ENCODE results near the gene CDC42EP4.
"Not testable (repeated sequence)": the region's sequence is repeated elsewhere in the genome, so short reads cannot be mapped to it uniquely, and the experiment has no call there.

The CDC42EP4 gene

DNA sequence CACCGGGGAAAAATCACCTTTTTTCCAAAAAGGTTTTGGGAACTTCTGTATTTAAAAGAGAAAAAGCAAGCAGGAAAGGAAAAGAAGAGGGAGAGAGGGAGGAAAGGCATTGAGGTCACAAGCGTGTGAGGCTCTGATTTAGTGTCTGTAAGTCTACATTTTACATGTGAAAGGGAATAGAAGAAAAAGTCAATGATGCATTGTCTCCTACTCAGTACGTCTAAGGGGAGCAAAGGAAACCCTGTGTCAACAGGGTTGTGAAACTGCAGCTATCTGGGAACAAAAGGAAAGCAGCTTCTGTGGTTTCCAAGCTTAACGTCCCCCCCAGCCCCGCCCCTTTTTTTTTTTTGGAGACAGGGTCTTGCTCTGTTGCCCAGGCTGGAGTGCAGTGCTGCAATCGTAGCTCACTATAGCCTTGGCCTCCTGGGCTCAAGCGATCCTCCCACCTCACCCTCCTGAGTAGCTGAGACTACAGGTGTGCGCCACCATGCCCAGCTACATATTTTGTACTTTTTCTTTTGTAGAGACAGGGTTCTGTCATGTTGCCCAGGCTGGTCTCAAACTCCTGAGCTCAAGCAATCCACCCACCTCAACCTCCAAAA lies 1.8 kb upstream of the CDC42EP4 start:
- no peak for TF ChIP-seq CTCF (conservative IDR thresholded peaks at IDR 0.05; ENCODE audit: low read depth, low read length)
- no peak overlapping the region for H3K4me3 ChIP-seq (ENCODE audit: low read length)
- DNase-seq (ENCODE audit: low read depth): no peak

DNA sequence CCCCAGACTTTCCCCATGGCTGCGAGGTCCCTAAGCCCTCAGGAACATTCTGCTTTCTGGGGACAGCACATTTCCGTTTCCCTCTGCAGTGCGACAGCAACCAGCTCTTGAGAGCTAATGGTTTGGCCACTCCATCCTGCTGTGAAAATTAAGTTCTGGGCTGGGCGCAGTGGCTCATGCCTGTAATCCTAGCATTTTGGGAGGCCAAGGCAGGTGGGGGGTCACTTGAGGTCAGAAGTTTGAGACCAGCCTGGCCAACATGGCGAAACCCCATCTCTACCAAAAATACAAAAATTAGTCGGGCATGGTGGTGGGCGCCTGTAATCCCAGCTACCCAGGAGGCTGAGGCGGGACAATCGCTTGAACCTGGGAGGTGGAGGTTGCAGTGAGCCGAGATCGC lies 1.1 kb upstream of the CDC42EP4 start:
- not testable (repeated sequence) for H3K4me3 ChIP-seq (ENCODE audit: low read length); DNase-seq (ENCODE audit: low read depth)

- DNase-seq (ENCODE audit: low read depth): no peak
- peak overlapping the region; percentile 91 for H3K4me3 ChIP-seq (ENCODE audit: low read length)
Observed at GRCh38 chr17:73311428-73311780, 397 bp downstream of the CDC42EP4 start.

DNA sequence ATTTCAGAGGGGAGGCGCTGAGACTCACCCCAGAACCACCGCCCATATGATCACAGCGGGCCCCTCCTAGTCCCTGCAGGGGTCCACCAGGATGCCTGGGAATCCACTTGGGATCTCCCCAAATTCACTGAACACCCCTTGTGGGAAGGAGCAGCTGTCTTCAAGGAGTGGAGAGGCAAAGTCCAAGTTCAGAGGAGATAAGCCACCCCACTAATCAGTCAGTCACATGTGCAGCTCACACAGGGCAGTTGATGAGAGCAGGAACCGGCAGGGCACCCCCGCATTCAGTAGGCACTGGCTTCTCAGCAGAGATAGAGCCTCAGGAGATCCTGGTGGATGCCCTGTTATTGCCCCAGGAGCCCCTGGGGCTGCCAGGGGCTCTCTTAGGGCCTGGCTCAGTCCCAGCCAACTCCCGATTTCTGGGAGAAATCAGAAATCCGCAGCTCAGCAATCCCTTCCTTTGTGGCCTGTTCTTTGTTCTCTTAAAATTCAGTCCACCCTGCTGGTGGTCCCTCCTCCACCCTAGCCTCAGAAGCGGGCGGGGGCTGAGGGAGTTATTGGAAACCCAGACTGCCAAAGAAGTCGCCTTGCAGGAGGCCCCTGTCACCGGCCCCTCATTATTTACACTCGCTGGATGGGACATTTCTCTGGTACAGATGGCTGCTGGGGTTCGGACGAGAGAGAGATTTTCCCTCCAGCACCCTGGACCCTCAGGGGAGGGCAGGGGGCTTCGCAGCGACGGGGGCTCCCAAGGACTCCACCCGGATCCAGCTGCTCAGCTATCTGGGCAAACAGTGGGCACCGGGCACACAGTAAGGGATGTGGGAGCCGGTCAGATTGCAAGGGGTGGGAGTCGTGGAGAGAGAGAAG lies 1.8 kb downstream of the CDC42EP4 start:
- DNase-seq (ENCODE audit: low read depth): no peak
- no peak for TF ChIP-seq CTCF (conservative IDR thresholded peaks at IDR 0.05; ENCODE audit: low read depth, low read length)

More at GRCh38 chr17:73311428-73311780, 397 bp downstream of the CDC42EP4 start:
- TF ChIP-seq CTCF (conservative IDR thresholded peaks at IDR 0.05; ENCODE audit: low read depth, low read length): no peak

DNA sequence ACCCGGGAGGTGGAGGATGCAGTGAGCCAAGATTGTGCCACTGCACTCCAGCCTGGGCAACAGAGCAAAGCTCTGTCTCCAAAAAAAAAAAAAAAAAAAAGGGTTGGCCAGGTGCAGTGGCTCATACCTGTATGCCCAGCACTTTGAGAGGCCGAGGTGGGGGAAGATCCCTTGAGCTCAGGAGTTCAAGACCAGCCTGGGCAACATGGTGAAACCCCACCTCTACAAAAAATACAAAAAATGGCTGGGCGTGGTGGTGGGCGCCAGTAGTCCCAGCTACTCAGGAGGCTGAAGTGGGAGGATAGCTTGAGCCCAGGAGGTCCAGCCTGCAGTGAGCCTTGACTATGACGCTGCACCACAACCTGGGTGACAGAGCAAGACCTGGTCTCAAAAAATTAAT lies 2.8 kb downstream of the CDC42EP4 start:
- not testable (repeated sequence) for DNase-seq (ENCODE audit: low read depth)
- peak overlapping the region; percentile 91 for H3K4me3 ChIP-seq (ENCODE audit: low read length)

More for the DNA sequence above, 1.8 kb downstream of the CDC42EP4 start:
- peak overlapping the region; percentile 91 for H3K4me3 ChIP-seq (ENCODE audit: low read length)

DNA sequence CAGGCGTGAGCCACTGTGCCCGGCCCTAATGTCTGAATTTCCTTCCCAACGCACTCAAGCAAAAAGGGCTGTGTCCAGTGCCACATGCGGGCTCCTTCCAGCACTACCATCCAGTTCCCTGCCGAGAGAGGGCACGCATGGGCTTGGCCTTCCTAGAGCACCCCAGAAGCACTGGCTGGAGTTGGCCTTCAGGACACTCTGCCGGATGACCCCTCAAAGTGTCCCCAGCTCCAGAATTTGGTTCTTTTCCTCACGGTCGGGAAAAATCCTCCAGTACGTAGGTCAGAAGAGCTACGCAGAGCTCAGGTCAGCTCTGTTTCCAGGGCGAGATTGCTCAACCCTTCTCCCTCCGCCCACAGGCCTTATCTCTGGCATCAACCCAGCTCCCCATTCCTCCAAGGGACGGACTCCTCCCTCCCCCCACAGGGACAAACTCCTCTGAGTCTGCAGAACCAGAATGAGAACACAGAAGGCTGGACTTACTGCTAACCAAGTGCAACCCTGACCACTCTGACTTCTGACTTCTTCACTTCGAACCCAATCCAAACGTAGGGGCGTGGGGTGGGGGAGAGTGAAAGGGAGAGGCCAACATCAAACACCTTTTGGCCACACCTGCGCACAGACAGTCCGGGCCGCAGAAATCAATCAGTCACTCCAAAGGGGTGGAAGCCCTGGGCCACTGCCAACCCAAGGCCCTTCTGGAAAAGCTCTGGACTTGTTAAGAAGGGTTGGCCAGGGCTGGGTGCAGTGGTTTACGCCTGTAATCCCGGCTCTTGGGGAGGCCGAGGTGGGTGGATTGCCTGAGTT lies 3.6 kb downstream of the CDC42EP4 start:
- H3K4me3 ChIP-seq (ENCODE audit: low read length): peak overlapping the region; percentile 5
- peak; percentile 86 for DNase-seq (ENCODE audit: low read depth)
- no peak for TF ChIP-seq CTCF (conservative IDR thresholded peaks at IDR 0.05; ENCODE audit: low read depth, low read length)

DNA sequence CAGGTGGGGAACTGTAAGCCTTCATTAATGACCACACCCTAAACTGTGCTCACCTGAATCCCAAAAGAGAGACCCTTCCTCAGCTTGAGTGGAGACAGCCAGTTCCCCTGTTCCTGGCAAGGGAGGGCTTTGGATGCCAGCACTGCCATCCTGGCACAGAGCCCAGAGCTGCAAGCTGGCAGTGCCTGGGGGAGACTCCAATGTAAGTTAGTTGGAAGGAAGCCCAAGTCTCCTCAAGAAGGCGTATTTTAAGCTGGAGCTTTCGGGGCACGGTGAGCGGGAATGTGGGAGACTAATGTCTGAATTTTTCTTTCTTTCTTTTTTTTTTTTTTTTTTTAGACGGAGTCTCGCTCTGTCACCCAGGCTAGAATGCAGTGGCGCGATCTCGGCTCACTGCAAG lies 4.7 kb downstream of the CDC42EP4 start:
- no peak for TF ChIP-seq CTCF (conservative IDR thresholded peaks at IDR 0.05; ENCODE audit: low read depth, low read length)
- no peak for DNase-seq (ENCODE audit: low read depth)
- no peak overlapping the region for H3K4me3 ChIP-seq (ENCODE audit: low read length)

Data from retinal pigment epithelial cell (primary cell).